Keratinocyte (primary cell): ENCODE data around the gene TKT. TPM values are rescaled to one million over a fixed set of nuclear protein-coding genes. Genes with fewer than 3 reads are reported as not detected.

ENCODE experiments used
- DNase-seq: peaks from one replicate; pipeline ENCODE4 v3.0.0-alpha.2; 2011; ENCODE audit warnings: low read depth, missing footprints, low spot score
- FAIRE-seq: peaks from 2 replicates; lab custom pipeline; 2011; peaks lifted over from hg19 to GRCh38; lab: Jason Lieb, UNC
- H2AFZ ChIP-seq: 2 replicates; pipeline ENCODE4 v1.6.0; 2012; ENCODE audit warnings: low read length, control low read depth, inconsistent platforms; ENCODE audit not compliant: control insufficient read depth
- H3K27ac ChIP-seq: 2 replicates; pipeline ENCODE4 v1.5.1; 2011; ENCODE audit warnings: low read length; ENCODE audit not compliant: control insufficient read depth, insufficient read depth
- H3K27me3 ChIP-seq: 3 replicates; pipeline ENCODE4 v1.6.0; 2011; ENCODE audit warnings: low read length; ENCODE audit not compliant: control insufficient read depth, insufficient read depth; ENCODE audit errors: extremely low read depth
- H3K36me3 ChIP-seq, 2 experiments: 2 replicates in 1 of 2; 3 replicates in 1 of 2; pipeline ENCODE4 v1.5.1; 2011; ENCODE audit warnings: low read length in 2 of 2, mild to moderate bottlenecking in 1 of 2; ENCODE audit not compliant: control insufficient read depth in 2 of 2, insufficient read depth in 2 of 2; ENCODE audit errors: extremely low read depth in 1 of 2
- H3K4me1 ChIP-seq: 3 replicates; pipeline ENCODE4 v1.5.1; 2011; ENCODE audit warnings: low read length; ENCODE audit not compliant: control insufficient read depth, insufficient read depth; ENCODE audit errors: extremely low read depth
- H3K4me2 ChIP-seq: 3 replicates; pipeline ENCODE4 v1.6.0; 2011; ENCODE audit warnings: low read depth, low read length; ENCODE audit not compliant: control insufficient read depth, insufficient read depth; ENCODE audit errors: extremely low read depth
- H3K4me3 ChIP-seq, 3 experiments: fragments of 200-600 bp in 1 of 3; sonication (generic) in 1 of 3; 2 replicates in 2 of 3; 3 replicates in 1 of 3; pipeline ENCODE4 v1.5.1; 2011 to 2016; ENCODE audit warnings: low read length in 3 of 3, mild to moderate bottlenecking in 3 of 3, control low read depth in 2 of 3, inconsistent platforms in 1 of 3, low read depth in 1 of 3, mixed read lengths in 1 of 3, mixed run types in 1 of 3, moderate library complexity in 1 of 3; ENCODE audit not compliant: control insufficient read depth in 2 of 3, insufficient read depth in 2 of 3; ENCODE audit errors: extremely low read depth in 1 of 3
- H3K79me2 ChIP-seq: 2 replicates; pipeline ENCODE4 v1.6.0; 2012; ENCODE audit warnings: low read length; ENCODE audit not compliant: control insufficient read depth, insufficient read depth
- H3K9ac ChIP-seq: 3 replicates; pipeline ENCODE4 v1.6.0; 2011; ENCODE audit warnings: low read length; ENCODE audit not compliant: control insufficient read depth, insufficient read depth; ENCODE audit errors: extremely low read depth
- H3K9me1 ChIP-seq: 3 replicates; pipeline ENCODE4 v1.6.0; 2011; ENCODE audit warnings: low read length; ENCODE audit not compliant: control insufficient read depth, insufficient read depth; ENCODE audit errors: extremely low read depth
- H3K9me3 ChIP-seq: 2 replicates; pipeline ENCODE4 v1.5.1; 2012; ENCODE audit warnings: low read depth, low read length; ENCODE audit not compliant: control insufficient read depth
- H4K20me1 ChIP-seq: 3 replicates; pipeline ENCODE4 v1.6.0; 2011; ENCODE audit warnings: low read length; ENCODE audit not compliant: control insufficient read depth, insufficient read depth; ENCODE audit errors: extremely low read depth
- CTCF ChIP-seq, 3 experiments: IDR thresholded peaks in 1 of 3; conservative IDR thresholded peaks in 1 of 3; optimal IDR thresholded peaks in 1 of 3; 2 replicates in 2 of 3; 3 replicates in 1 of 3; pipeline versions ENCODE3 to v1.5.1; 2011; ENCODE audit warnings: low read length in 3 of 3, mild to moderate bottlenecking in 3 of 3, moderate library complexity in 2 of 3, control low read depth in 1 of 3, inconsistent platforms in 1 of 3; ENCODE audit not compliant: insufficient read depth in 2 of 3; ENCODE audit errors: extremely low read depth in 1 of 3
- EZH2 ChIP-seq: IDR thresholded peaks from one replicate; pipeline ENCODE4 v1.6.1; 2012; ENCODE audit warnings: inconsistent platforms, mild to moderate bottlenecking, low read length, moderate library complexity
- dilution Hi-C: fragments of 300-500 bp; cut with MboI; formaldehyde crosslinking; loops from one replicate; pipeline ENCODE4 v1.7.0; 2020; ENCODE audit warnings: low sequenced_read_pairs; ENCODE audit not compliant: extremely low pct_ligation_motif_present
- polyA plus RNA-seq, 5 experiments: library from polyadenylated mRNA; depleted of rRNA in 3 of 5; stranded (reverse) in 3 of 5; stranded (forward) in 1 of 5; unstranded in 1 of 5; fragments of >200 nt; gene quantifications; 1 replicate in 1 of 5; 2 replicates in 3 of 5; 3 replicates in 1 of 5; pipeline versions ENCODE4 v1.2.1 to v1.2.3, GENCODE V29; 2011 to 2012; ENCODE audit warnings: missing spikeins in 2 of 5, low read depth in 1 of 5, low replicate concordance in 1 of 5

The TKT gene
- polyA plus RNA-seq, 1 donor (not counting 4 experiments of a cell fraction or from before 2014, with no cell fraction given) = 266 TPM

- H3K9ac ChIP-seq = no peak overlapping the region
- no peak for FAIRE-seq
- H3K4me1 ChIP-seq = no peaks in the 10 kb centered on the region
- no peak overlapping the region for H3K4me2 ChIP-seq
- H3K4me3 ChIP-seq = no peak overlapping the region
- H3K9me1 ChIP-seq = no peaks in the 10 kb centered on the region
- no peaks in the 10 kb centered on the region for H4K20me1 ChIP-seq
- H3K36me3 ChIP-seq = peaks cover 21 to 33% of the 10 kb centered on the region in 2 experiments
- TF ChIP-seq CTCF (optimal IDR thresholded peaks at IDR 0.05 in 1 of 3, IDR thresholded peaks at IDR 0.05 in 1 of 3, conservative IDR thresholded peaks at IDR 0.05 in 1 of 3; ENCODE audit: extremely low read depth in 1 of 3, insufficient read depth in 2 of 3, low read length in 3 of 3) = no peak
- no peak for TF ChIP-seq EZH2
- H3K27ac ChIP-seq = no peak overlapping the region
- no peaks in the 10 kb centered on the region for H3K27me3 ChIP-seq
- dilution Hi-C loops = no loop called here
- H3K9me3 ChIP-seq = no peaks in the 10 kb centered on the region
- no peak overlapping the region for H2AFZ ChIP-seq
- no peaks in the 10 kb centered on the region for H3K79me2 ChIP-seq
- DNase-seq = no peak
These were observed 69.1 kb downstream of the TKT start for GRCh38 chr3:53186726-53187125.

GRCh38 chr3:53185761-53186465, 69.9 kb downstream of the TKT start:
- no peak for FAIRE-seq
- Histone ChIP-seq H2AFZ (no peak overlapping the region), H3K79me2 (no peaks in the 10 kb centered on the region), H3K9me3 (no peaks in the 10 kb centered on the region), H3K27ac (no peak overlapping the region), H3K4me2 (no peak overlapping the region), H3K9me1 (no peaks in the 10 kb centered on the region), H3K9ac (no peak overlapping the region), H4K20me1 (no peaks in the 10 kb centered on the region), H3K4me1 (no peaks in the 10 kb centered on the region), H3K27me3 (no peaks in the 10 kb centered on the region), H3K4me3 (no peak overlapping the region), H3K36me3 (peaks cover 23 to 42% of the 10 kb centered on the region in 2 experiments)
- dilution Hi-C loops = no loop called here
- no peak for TF ChIP-seq CTCF (optimal IDR thresholded peaks at IDR 0.05 in 1 of 3, IDR thresholded peaks at IDR 0.05 in 1 of 3, conservative IDR thresholded peaks at IDR 0.05 in 1 of 3; ENCODE audit: extremely low read depth in 1 of 3, insufficient read depth in 2 of 3, low read length in 3 of 3)
- no peak for DNase-seq
